Stimulated activated CD4-positive, alpha-beta T cell treated with anti-CD3 and anti-CD28 coated beads, Interleukin-4, amount 100 ng/mL, for 1 hour (primary cell): Measurements from ENCODE around the gene POU5F2.

Experiments
- DNase-seq: peaks from one replicate; pipeline ENCODE4 v3.0.0-alpha.2; 2020

Gene POU5F2

GRCh38 chr5:93715761-93716160, 25.6 kb downstream of the POU5F2 start:
- no peak for DNase-seq

- DNase-seq, result no peak
Observed at GRCh38 chr5:93715327-93715726, 26.1 kb downstream of the POU5F2 start.

GRCh38 chr5:93708442-93708841, 33.0 kb downstream of the POU5F2 start:
- DNase-seq, result no peak

GRCh38 chr5:93705896-93706295, 35.5 kb downstream of the POU5F2 start:
- DNase-seq, result no peak

- DNase-seq, result no peak
Observed at GRCh38 chr5:93704996-93705395, 36.4 kb downstream of the POU5F2 start.

GRCh38 chr5:93691997-93692396, 49.4 kb downstream of the POU5F2 start:
- DNase-seq, result no peak
